ENCODE data around the gene OR5H1.
"Not testable (repeated sequence)": the region's sequence is repeated elsewhere in the genome, so short reads cannot be mapped to it uniquely, and the experiment has no call there.

DNA sequence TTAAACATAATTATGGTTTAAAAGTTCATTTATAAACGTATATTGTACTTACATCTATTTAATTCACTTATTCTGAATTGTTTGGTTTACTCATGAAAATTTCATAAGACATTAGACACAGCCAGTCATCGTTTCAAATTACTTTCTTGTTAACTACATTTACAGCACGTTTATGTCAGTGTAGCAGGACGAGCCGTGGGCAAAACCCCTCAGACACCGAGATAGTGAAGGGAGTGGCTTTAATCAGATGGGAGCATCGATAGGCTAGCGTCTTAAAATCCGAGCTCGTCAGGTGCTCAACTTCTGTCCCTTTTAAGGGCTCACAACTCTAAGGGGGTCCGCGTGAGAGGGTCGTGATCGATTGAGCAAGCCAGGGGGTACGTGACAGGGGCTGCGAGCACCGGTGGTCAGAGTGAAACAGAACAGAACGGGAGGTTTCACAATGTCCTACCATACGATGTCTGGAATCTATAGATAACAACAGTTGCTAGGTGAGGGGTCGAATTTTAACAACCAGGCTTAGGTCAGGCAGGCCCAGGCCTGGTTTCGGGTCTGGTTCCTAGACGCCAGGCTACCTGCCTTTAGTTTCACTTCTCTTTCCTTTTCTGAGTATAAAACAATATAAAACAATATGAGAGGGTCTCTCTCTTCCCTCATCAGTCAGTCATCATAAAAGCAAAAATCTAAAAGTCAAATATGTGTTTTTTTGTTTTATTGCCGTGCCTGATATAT, 7.5 kb downstream of the OR5H1 start:
- TF ChIP-seq, protein P1, sequence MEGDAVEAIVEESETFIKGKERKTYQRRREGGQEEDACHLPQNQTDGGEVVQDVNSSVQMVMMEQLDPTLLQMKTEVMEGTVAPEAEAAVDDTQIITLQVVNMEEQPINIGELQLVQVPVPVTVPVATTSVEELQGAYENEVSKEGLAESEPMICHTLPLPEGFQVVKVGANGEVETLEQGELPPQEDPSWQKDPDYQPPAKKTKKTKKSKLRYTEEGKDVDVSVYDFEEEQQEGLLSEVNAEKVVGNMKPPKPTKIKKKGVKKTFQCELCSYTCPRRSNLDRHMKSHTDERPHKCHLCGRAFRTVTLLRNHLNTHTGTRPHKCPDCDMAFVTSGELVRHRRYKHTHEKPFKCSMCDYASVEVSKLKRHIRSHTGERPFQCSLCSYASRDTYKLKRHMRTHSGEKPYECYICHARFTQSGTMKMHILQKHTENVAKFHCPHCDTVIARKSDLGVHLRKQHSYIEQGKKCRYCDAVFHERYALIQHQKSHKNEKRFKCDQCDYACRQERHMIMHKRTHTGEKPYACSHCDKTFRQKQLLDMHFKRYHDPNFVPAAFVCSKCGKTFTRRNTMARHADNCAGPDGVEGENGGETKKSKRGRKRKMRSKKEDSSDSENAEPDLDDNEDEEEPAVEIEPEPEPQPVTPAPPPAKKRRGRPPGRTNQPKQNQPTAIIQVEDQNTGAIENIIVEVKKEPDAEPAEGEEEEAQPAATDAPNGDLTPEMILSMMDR (IDR thresholded peaks at IDR 0.05): not testable (repeated sequence)
- not testable (repeated sequence) for TF ChIP-seq EZH2 (IDR thresholded peaks at IDR 0.05; ENCODE audit: borderline replicate concordance, insufficient read depth, low read depth, low read length, poor library complexity, severe bottlenecking)

Measured in B cell (primary cell).